HTERT RPE-1 (cell line): ENCODE measurements around the gene IFTAP.

Experiments used
- in situ Hi-C: fragments of 300-500 bp; cut with MboI; formaldehyde crosslinking; loops from 4 replicates; pipeline ENCODE4 v1.14.3; 2020; ENCODE audit warnings: low sequenced_read_pairs

IFTAP gene

GRCh38 chr11:36703055-36703404 is 108.7 kb downstream of the IFTAP start:
- in situ Hi-C loops: no loop called here
